Tibial artery (tissue), 4 donors: Measurements from ENCODE around the gene OR8B4.

Source experiments
- DNase-seq, 2 donors: peaks; one replicate each; pipeline ENCODE4 v3.0.0-alpha.2; 2019
- H3K27ac ChIP-seq, 2 donors: fragments of 200-600 bp; sonication (generic) in 1 of 2; 1 replicate in 1 of 2; 2 replicates in 1 of 2; pipeline ENCODE4 v1.5.1; 2018 to 2019; ENCODE audit warnings: mild to moderate bottlenecking in 1 of 2
- H3K27me3 ChIP-seq, 2 donors: fragments of 200-600 bp; sonication (generic) in 1 of 2; one replicate each; pipeline versions ENCODE4 v1.5.1 to v1.6.0; 2016 to 2019
- H3K36me3 ChIP-seq, 3 donors: fragments of 200-600 bp; sonication (generic) in 2 of 3; one replicate each; pipeline ENCODE4 v1.5.1; 2016 to 2019; ENCODE audit warnings: mild to moderate bottlenecking in 2 of 3
- H3K4me1 ChIP-seq, 4 donors: fragments of 200-600 bp; sonication (generic) in 2 of 4; 1 replicate in 3 of 4; 2 replicates in 1 of 4; pipeline ENCODE4 v1.5.1; 2016 to 2019
- H3K4me3 ChIP-seq, 2 donors: fragments of 200-600 bp; sonication (generic) in 1 of 2; 1 replicate in 1 of 2; 2 replicates in 1 of 2; pipeline ENCODE4 v1.5.1; 2018 to 2019; ENCODE audit warnings: mild to moderate bottlenecking in 2 of 2
- H3K9me3 ChIP-seq, 3 donors: fragments of 200-600 bp; sonication (generic) in 1 of 3; one replicate each; pipeline ENCODE4 v1.5.1; 2016 to 2019
- CTCF ChIP-seq, 2 experiments: fragments of 200-600 bp in 1 of 2; fragments of 450-650 bp in 1 of 2; IDR thresholded peaks; one replicate each; pipeline ENCODE4 v1.5.1; 2017 to 2019; ENCODE audit warnings: antibody characterized with exemption in 2 of 2, mild to moderate bottlenecking in 1 of 2, moderate library complexity in 1 of 2
- intact Hi-C: fragments of 100-400 bp; cut with DNase I; formaldehyde crosslinking; loops from one replicate; pipeline ENCODE4 v1.15.0; 2023; ENCODE audit warnings: low total_unique reads

The OR8B4 gene

GRCh38 chr11:124446916-124447315 lies 22.2 kb upstream of the OR8B4 start:
- Histone ChIP-seq H3K27ac (no peak overlapping the region), H3K36me3 (no peaks in the 10 kb centered on the region), H3K4me3 (no peak overlapping the region), H3K4me1 (no peaks in the 10 kb centered on the region), H3K27me3 (no peaks in the 10 kb centered on the region), H3K9me3 (no peaks in the 10 kb centered on the region)
- DNase-seq, result no peak
- no peak for TF ChIP-seq CTCF (IDR thresholded peaks at IDR 0.05)
- intact Hi-C loops, result no loop called here

GRCh38 chr11:124445646-124446150 lies 21.0 kb upstream of the OR8B4 start, which contains the start of gene OR8B8:
TSS of gene OR8B8 (minus strand) at chr11:124445696. CDS start at chr11:124441085, 4,611 bp downstream.
- intact Hi-C loops, result no loop called here
- no peaks in the 10 kb centered on the region for H3K36me3 ChIP-seq
- no peak within 1 kb of the TSS for H3K4me3 ChIP-seq
- H3K27me3 ChIP-seq, result no peaks in the 10 kb centered on the region
- TF ChIP-seq CTCF (IDR thresholded peaks at IDR 0.05), result no peak
- no peak within 1 kb of the TSS for H3K27ac ChIP-seq
- no peaks in the 10 kb centered on the region for H3K4me1 ChIP-seq
- no peak for DNase-seq
- H3K9me3 ChIP-seq, result no peaks in the 10 kb centered on the region

DNA sequence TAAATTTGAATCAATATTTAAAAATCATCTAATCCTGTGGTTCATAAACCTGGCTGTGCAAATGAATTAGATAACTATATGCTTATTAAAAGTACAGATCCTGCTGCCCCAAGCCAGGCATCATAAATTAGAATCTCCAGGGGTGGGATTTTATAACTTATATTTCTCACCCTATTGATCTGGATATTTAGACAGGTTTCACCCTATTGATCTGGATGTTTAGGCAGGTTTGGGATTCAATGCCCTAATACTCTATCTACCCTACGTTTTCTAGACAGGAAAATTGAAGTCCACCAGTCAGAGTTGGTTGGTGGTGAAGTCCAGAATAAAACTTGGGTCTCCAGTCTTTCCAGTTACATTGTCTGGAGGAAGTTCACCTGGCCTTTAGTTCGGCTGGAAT lies 18.2 kb upstream of the OR8B4 start:
- intact Hi-C loops, result no loop called here
- DNase-seq, result no peak
- Histone ChIP-seq H3K9me3 (no peaks in the 10 kb centered on the region), H3K36me3 (no peaks in the 10 kb centered on the region), H3K4me3 (no peak overlapping the region), H3K27ac (no peak overlapping the region), H3K4me1 (no peaks in the 10 kb centered on the region), H3K27me3 (no peaks in the 10 kb centered on the region)
- TF ChIP-seq CTCF (IDR thresholded peaks at IDR 0.05), result no peak

GRCh38 chr11:124442442-124442841 lies 17.8 kb upstream of the OR8B4 start:
- intact Hi-C loops, result no loop called here
- TF ChIP-seq CTCF (IDR thresholded peaks at IDR 0.05), result no peak
- no peaks in the 10 kb centered on the region for H3K36me3 ChIP-seq
- DNase-seq, result no peak
- H3K4me1 ChIP-seq, result no peaks in the 10 kb centered on the region
- H3K27ac ChIP-seq, result no peak overlapping the region
- H3K27me3 ChIP-seq, result no peaks in the 10 kb centered on the region
- H3K4me3 ChIP-seq, result no peak overlapping the region
- H3K9me3 ChIP-seq, result no peaks in the 10 kb centered on the region

DNA sequence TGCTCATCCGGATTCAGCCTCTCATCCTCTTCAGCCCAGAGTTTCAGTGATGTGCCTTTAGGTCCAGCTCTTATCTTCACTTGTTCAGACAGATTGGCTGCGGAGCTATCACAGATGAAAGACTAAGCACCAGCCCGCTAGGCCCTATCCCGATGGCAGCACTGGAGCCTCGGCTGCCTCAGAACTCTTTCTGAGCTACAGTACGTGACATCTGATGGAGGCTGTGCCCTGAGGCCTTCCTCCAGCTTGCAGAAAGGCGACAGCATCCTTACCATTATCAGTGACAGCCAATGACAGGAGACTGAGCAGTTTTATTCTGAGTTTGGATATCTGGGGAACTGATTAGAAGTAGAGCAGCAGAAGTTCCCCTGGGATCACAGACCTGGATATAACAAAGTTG lies 16.8 kb upstream of the OR8B4 start:
- no peak for TF ChIP-seq CTCF (IDR thresholded peaks at IDR 0.05)
- no peak for DNase-seq
- H3K4me3 ChIP-seq, result no peak overlapping the region
- H3K9me3 ChIP-seq, result no peaks in the 10 kb centered on the region
- intact Hi-C loops, result no loop called here
- no peak overlapping the region for H3K27ac ChIP-seq
- no peaks in the 10 kb centered on the region for H3K4me1 ChIP-seq
- H3K36me3 ChIP-seq, result no peaks in the 10 kb centered on the region
- no peaks in the 10 kb centered on the region for H3K27me3 ChIP-seq

DNA sequence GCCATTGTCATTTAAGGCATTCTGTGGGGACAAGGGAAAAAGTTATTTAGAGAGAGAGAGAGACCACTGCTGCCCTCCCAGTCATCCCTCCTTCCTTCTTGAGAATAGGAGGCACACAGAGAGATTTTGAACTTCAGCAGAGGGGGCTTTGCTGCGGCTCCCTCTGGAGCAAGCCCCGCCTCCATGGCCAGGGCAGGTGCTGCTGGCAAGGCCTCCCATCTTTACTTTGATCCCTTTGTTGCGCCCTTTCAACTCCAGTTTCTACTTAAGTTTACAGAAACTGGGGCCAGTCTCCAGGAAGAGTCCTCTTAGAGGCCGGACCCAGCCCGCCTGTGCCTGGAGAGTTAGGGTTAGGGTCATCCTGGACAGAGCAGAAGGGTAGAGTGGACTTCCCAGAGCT lies 16.4 kb upstream of the OR8B4 start:
- no peaks in the 10 kb centered on the region for H3K27me3 ChIP-seq
- H3K27ac ChIP-seq, result no peak overlapping the region
- no peak for DNase-seq
- intact Hi-C loops, result no loop called here
- TF ChIP-seq CTCF (IDR thresholded peaks at IDR 0.05), result no peak
- H3K4me3 ChIP-seq, result no peak overlapping the region
- no peaks in the 10 kb centered on the region for H3K36me3 ChIP-seq
- no peaks in the 10 kb centered on the region for H3K9me3 ChIP-seq
- no peaks in the 10 kb centered on the region for H3K4me1 ChIP-seq
